Right lobe of liver (tissue), 6 donors: ENCODE measurements around the gene TMEM132D. TPM values are rescaled to one million over a fixed set of nuclear protein-coding genes. Genes with fewer than 3 reads are reported as not detected.

Experiments
- ATAC-seq, 4 donors: fragments of 200-7000 bp; cut with Tn5 transposase; one replicate each; pipeline ENCODE4 v1.9.1; 2020; ENCODE audit warnings: mild to moderate bottlenecking in 4 of 4, moderate library complexity in 4 of 4
- DNase-seq, 3 donors: peaks; one replicate each; pipeline ENCODE4 v3.0.0-alpha.2; 2020
- H3K27ac ChIP-seq, 3 donors: fragments of 200-600 bp; one replicate each; pipeline ENCODE4 v1.8.0; 2022
- H3K27me3 ChIP-seq, 2 donors: fragments of 200-600 bp; one replicate each; pipeline ENCODE4 v1.8.0; 2022
- H3K36me3 ChIP-seq, 4 donors: fragments of 200-600 bp; sonication (generic) in 1 of 4; one replicate each; pipeline versions ENCODE4 v1.5.1 to v1.8.0; 2017 to 2022; ENCODE audit warnings: control low read depth in 1 of 4
- H3K4me1 ChIP-seq, 4 donors: fragments of 200-600 bp; sonication (generic) in 1 of 4; one replicate each; pipeline versions ENCODE4 v1.5.1 to v1.8.0; 2017 to 2022; ENCODE audit warnings: control low read depth in 1 of 4
- H3K4me3 ChIP-seq, 3 donors: fragments of 200-600 bp; one replicate each; pipeline ENCODE4 v1.8.0; 2022
- H3K9me3 ChIP-seq, 4 donors: fragments of 200-600 bp; sonication (generic) in 1 of 4; one replicate each; pipeline versions ENCODE4 v1.5.1 to v1.8.0; 2017 to 2022; ENCODE audit warnings: control low read depth in 1 of 4
- POLR2A ChIP-seq: fragments of 450-650 bp; IDR thresholded peaks from one replicate; pipeline ENCODE4 v1.6.1; 2017; ENCODE audit warnings: antibody characterized with exemption, mild to moderate bottlenecking
- WGBS: methylation state at CpG from one replicate; pipeline ENCODE4 v1.1.6; 2018; ENCODE audit warnings: low coverage, low lambda C conversion rate; ENCODE audit not compliant: insufficient coverage; ENCODE audit errors: missing lambda C conversion rate; 5-methylcytosine and 5-hydroxymethylcytosine counted together
- intact Hi-C, 2 donors: fragments of 100-400 bp; cut with DNase I; formaldehyde crosslinking; loops; one replicate each; pipeline versions ENCODE4 v1.11.2 to v1.14.1; 2022
- total RNA-seq, 6 experiments: library from RNA; depleted of rRNA in 2 of 6; stranded (reverse); fragments of >200 nt in 2 of 6; fragmentation: NEBNext Ultra II Directional in 3 of 6; extraction: Animal tissue kit (Norgen Biotek cat#: 25700) in 3 of 6; gene quantifications; one replicate each; pipeline versions ENCODE4 v1.1.0 to v1.2.4, GENCODE V29; 2016 to 2023
- TF ChIP-seq, protein P1 (sequence below), 4 donors: fragments of 200-600 bp in 3 of 4; fragments of 450-650 bp in 1 of 4; IDR thresholded peaks; one replicate each; pipeline versions ENCODE4 v1.5.1 to v1.8.0; 2016 to 2022; ENCODE audit warnings: antibody characterized with exemption in 4 of 4, mild to moderate bottlenecking in 2 of 4
- donor health status: DM: no; HTN: yes; CAD: no.
- donor health status: DM: no; HTN: no; CAD: no.
- donor health status: DM: no; HTN: no; CAD: no.
- donor health status: DM: no; HTN: yes; CAD: no.
- donor health status: DM: no; HTN: yes; CAD: no.

Gene TMEM132D
- total RNA-seq, 6 experiments from 2014 or later: 0.10 to 0.35 (median 0.33) TPM; not detected in 3

DNA sequence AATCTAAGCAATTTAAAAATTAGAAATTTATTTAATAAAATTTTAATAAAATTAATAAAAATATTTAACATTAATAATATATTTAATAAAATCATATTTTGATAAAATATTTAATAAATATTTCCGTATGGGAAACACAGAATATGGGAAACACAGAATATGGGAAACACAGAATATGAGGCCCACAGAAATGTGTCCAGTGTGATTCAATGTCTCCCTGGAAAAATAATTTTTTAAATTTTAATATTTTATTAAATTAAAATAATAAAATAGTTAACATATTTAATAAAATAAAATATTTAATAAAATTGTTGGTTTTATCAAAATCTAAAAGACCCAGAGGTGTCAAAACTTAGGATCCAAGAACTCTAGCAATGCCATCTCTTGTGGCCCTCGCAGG, 186.4 kb downstream of the TMEM132D start:
- DNase-seq (no peak), ATAC-seq (no peak)
- Histone ChIP-seq H3K4me3 (no peak overlapping the region), H3K27me3 (no peaks in the 10 kb centered on the region), H3K4me1 (no peaks in the 10 kb centered on the region), H3K9me3 (no peaks in the 10 kb centered on the region), H3K27ac (no peak overlapping the region), H3K36me3 (no peaks in the 10 kb centered on the region)
- TF ChIP-seq, protein P1, sequence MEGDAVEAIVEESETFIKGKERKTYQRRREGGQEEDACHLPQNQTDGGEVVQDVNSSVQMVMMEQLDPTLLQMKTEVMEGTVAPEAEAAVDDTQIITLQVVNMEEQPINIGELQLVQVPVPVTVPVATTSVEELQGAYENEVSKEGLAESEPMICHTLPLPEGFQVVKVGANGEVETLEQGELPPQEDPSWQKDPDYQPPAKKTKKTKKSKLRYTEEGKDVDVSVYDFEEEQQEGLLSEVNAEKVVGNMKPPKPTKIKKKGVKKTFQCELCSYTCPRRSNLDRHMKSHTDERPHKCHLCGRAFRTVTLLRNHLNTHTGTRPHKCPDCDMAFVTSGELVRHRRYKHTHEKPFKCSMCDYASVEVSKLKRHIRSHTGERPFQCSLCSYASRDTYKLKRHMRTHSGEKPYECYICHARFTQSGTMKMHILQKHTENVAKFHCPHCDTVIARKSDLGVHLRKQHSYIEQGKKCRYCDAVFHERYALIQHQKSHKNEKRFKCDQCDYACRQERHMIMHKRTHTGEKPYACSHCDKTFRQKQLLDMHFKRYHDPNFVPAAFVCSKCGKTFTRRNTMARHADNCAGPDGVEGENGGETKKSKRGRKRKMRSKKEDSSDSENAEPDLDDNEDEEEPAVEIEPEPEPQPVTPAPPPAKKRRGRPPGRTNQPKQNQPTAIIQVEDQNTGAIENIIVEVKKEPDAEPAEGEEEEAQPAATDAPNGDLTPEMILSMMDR (IDR thresholded peaks at IDR 0.05): no peak
- no peak for TF ChIP-seq POLR2A
- 55% methylated on average over 2 of the region's 2 CpGs for WGBS
- intact Hi-C loops: no loop called here

DNA sequence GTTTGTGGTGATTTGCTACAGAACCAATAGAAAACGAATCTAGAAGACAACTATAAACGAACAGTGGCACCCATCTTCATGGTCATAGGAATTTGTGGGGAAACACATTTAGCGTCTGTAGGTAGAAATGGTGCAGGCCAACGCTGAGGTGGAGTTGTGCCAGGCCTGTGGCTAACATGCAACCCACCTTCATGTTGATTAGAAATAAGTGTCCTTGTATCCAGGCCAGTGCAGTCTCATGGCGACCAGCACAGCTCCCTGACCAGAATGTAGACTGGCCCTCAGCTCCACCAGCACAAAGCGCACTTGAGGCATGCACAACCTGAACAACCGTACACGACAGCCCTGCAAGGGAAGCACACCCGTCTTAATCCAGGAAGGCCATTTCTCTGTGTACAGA, 187.0 kb downstream of the TMEM132D start:
- no peaks in the 10 kb centered on the region for H3K36me3 ChIP-seq
- no peaks in the 10 kb centered on the region for H3K27me3 ChIP-seq
- no peaks in the 10 kb centered on the region for H3K4me1 ChIP-seq
- TF ChIP-seq POLR2A: no peak
- TF ChIP-seq, protein P1 (IDR thresholded peaks at IDR 0.05): no peak
- 49% methylated on average over 3 of the region's 9 CpGs for WGBS
- no peak for ATAC-seq
- no peak for DNase-seq
- intact Hi-C loops: no loop called here
- H3K9me3 ChIP-seq: no peaks in the 10 kb centered on the region
- H3K27ac ChIP-seq: no peak overlapping the region
- H3K4me3 ChIP-seq: no peak overlapping the region

DNA sequence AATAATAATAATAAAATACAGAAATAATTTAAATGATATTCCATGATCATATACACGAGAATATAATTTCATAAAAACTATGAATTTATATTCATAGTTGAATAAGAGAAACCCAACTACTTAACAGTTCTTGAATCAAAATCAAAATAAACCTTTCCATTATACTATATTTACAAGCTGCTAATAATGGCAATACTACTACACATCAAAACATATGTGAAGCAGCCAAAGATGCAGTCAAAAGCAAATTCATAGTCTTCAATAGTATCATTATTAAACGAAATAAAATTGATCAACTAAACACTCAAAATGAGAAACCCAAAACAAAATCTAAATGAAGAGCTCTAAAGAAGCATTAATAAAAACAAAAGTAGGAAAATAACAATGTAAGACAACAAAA, 197.1 kb downstream of the TMEM132D start:
- no peak overlapping the region for H3K4me3 ChIP-seq
- DNase-seq: no peak
- no peaks in the 10 kb centered on the region for H3K36me3 ChIP-seq
- H3K9me3 ChIP-seq: peaks cover 0 to 7% (median 0%) of the 10 kb centered on the region in 4 donors
- H3K27me3 ChIP-seq: no peaks in the 10 kb centered on the region
- no peaks in the 10 kb centered on the region for H3K4me1 ChIP-seq
- H3K27ac ChIP-seq: no peak overlapping the region
- intact Hi-C loops: no loop called here
- TF ChIP-seq POLR2A: no peak
- TF ChIP-seq, protein P1 (IDR thresholded peaks at IDR 0.05): no peak
- 22% methylated on average over 2 of the region's 2 CpGs for WGBS
- no peak for ATAC-seq

DNA sequence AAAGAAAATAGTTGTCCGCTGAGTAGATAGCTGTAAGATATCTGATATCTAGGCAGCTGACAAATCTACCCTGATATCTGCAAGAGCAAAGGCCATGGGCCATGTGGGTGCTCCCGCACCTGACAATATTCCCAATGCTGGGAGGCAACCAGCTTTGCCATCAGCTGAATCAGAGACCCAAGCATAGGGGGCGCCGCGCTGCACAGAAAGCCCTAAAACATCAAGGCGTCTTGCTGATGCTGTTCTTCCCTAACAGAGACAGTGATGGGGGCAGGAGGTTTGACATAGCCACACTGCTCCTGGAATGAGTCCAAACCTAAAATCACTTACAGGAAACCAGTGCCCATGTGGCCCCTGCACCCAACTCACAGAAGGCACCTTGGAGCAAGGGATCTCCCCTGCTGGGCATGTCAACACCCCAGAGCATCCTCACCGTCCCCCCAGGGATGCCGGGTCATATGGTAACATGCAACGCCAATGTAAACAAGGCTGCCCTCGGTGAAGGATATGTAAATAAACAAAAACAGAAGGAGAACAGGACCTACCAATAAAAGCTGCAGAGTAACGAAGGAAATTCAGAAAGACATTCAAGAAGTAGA, 199.5 kb downstream of the TMEM132D start:
- Histone ChIP-seq H3K4me1 (no peaks in the 10 kb centered on the region), H3K27ac (no peak overlapping the region), H3K27me3 (no peaks in the 10 kb centered on the region), H3K9me3 (peaks cover 0 to 7% (median 0%) of the 10 kb centered on the region in 4 donors), H3K4me3 (no peak overlapping the region), H3K36me3 (no peaks in the 10 kb centered on the region)
- TF ChIP-seq, protein P1 (IDR thresholded peaks at IDR 0.05): no peak
- no peak for TF ChIP-seq POLR2A
- 24% methylated on average over 7 of the region's 11 CpGs for WGBS
- intact Hi-C loops: no loop called here
- ATAC-seq (no peak), DNase-seq (no peak)
